ENCODE measurements around the gene EVA1A.

GRCh38 chr2:75506101-75506697 lies 54.5 kb downstream of the EVA1A start:
- TF ChIP-seq POLR2A (IDR thresholded peaks at IDR 0.05; ENCODE audit: low read length) (no peak), CHD4 (IDR thresholded peaks at IDR 0.05; ENCODE audit: borderline replicate concordance) (no peak), EHMT2 (IDR thresholded peaks at IDR 0.05; ENCODE audit: low read depth) (no peak)
